HFF-Myc (cell line): ENCODE results near the gene EIF4G3.
"Not testable (repeated sequence)": the region's sequence is repeated elsewhere in the genome, so short reads cannot be mapped to it uniquely, and the experiment has no call there.

Experiments used
- DNase-seq: peaks from one replicate; pipeline ENCODE4 v3.0.0-alpha.2; 2011; ENCODE audit warnings: low read depth; ENCODE audit errors: extremely low read depth
- H3K4me3 ChIP-seq: replicated peaks from 2 replicates; pipeline ENCODE4 v1.5.1; 2011; ENCODE audit warnings: low read depth, mild to moderate bottlenecking, control low read depth, low read length
- CTCF ChIP-seq: IDR thresholded peaks from 2 replicates; pipeline ENCODE4 v1.5.1; 2012; ENCODE audit warnings: mild to moderate bottlenecking, low read depth, low read length, control low read depth; ENCODE audit errors: missing control alignments

The EIF4G3 gene

GRCh38 chr1:20865001-20865400, 311.7 kb downstream of the EIF4G3 start:
- no peak for TF ChIP-seq CTCF
- H3K4me3 ChIP-seq, result no peak overlapping the region
- DNase-seq, result no peak

- DNase-seq, result no peak
- H3K4me3 ChIP-seq, result no peak overlapping the region
- no peak for TF ChIP-seq CTCF
Measured at GRCh38 chr1:20854529-20854928, 322.2 kb downstream of the EIF4G3 start.

DNA sequence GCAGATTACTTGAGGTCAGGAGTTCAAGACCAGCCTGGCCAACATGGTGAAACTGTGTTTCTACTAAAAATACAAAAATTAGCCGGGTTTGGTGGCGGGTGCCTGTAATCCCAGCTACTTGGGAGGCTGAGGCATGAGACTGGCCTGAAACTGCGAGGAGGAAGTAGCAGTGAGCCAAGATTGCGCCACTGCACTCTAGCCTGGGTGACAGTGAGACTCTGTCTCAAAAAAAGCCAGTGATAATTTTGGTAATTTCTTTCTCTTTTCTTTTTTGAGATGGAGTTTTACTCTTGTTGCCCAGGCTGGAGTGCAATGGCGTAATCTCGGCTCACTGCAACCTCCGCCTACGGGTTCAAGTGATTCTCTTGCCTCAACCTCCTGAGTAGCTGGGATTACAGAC, 324.9 kb downstream of the EIF4G3 start:
- DNase-seq, H3K4me3 ChIP-seq: not testable (repeated sequence)

- DNase-seq, result no peak
- H3K4me3 ChIP-seq, result no peak overlapping the region
- no peak for TF ChIP-seq CTCF
Measured at GRCh38 chr1:20850021-20850420, 326.7 kb downstream of the EIF4G3 start.

DNA sequence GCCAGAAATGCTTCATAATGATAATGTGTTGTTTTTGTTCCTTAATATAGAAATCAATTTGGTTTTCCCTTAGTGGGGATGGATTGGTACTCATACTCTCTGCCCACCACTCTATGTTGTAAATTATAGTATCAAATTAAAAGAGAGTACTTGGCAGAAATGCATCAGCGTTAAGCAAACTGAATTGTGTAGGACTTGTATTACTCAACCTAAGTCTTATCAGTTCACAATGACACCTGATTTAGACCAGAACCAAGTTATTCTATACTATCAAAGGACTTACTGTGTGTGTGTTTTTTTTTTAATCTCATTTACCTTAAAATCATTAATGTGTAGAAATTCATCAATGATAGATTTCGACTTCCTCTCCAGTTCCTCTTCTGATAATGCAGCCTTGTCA, 327.6 kb downstream of the EIF4G3 start:
- no peak overlapping the region for H3K4me3 ChIP-seq
- DNase-seq, result no peak
- TF ChIP-seq CTCF, result no peak

- no peak overlapping the region for H3K4me3 ChIP-seq
- no peak for DNase-seq
- TF ChIP-seq CTCF, result no peak
Measured at GRCh38 chr1:20848162-20848561, 328.5 kb downstream of the EIF4G3 start.

GRCh38 chr1:20847611-20848080, 329.1 kb downstream of the EIF4G3 start:
- H3K4me3 ChIP-seq, result no peak overlapping the region
- no peak for DNase-seq
- no peak for TF ChIP-seq CTCF
